ENCODE measurements around the gene KLHL4. TPM values are rescaled to one million over a fixed set of nuclear protein-coding genes. Genes with fewer than 3 reads are reported as not detected.

KLHL4 gene
- total and polyA plus RNA-seq, 10 of the 15 experiments (the other 5 are each of a cell fraction or from before 2014, with no cell fraction given), result 0.03 TPM; not detected in 8

- TF ChIP-seq ZBTB4 (CRISPR knock-in tag; IDR thresholded peaks at IDR 0.05) (no peak), TARDBP (IDR thresholded peaks at IDR 0.05; ENCODE audit: borderline replicate concordance) (no peak), SUZ12 (IDR thresholded peaks at IDR 0.05; ENCODE audit: unreplicated experiment) (no peak), ZBTB33 (IDR thresholded peaks at IDR 0.05) (no peak), EGR1 (IDR thresholded peaks at IDR 0.05; ENCODE audit: borderline replicate concordance in 1 of 2, low read depth in 2 of 2, low read length in 2 of 2) (no peak)
These were observed 10.9 kb downstream of the KLHL4 start (continued) for GRCh38 chrX:87528487-87528886.

GRCh38 chrX:87571964-87572363, 54.4 kb downstream of the KLHL4 start:
- Histone ChIP-seq H3K27ac (ENCODE audit: control insufficient read depth, insufficient read depth) (no peak overlapping the region), H3K36me3 (ENCODE audit: control insufficient read depth in 2 of 2, insufficient read depth in 2 of 2, low read length in 1 of 2) (no peaks in the 10 kb centered on the region), H4K20me1 (ENCODE audit: control insufficient read depth, insufficient read depth) (no peaks in the 10 kb centered on the region), H3K4me3 (no peak overlapping the region), H3K4me1 (ENCODE audit: control insufficient read depth, insufficient read depth, low read length) (no peaks in the 10 kb centered on the region), H3K27me3 (replicated peaks in 1 of 2; ENCODE audit: control insufficient read depth in 2 of 2, insufficient read depth in 2 of 2, low read length in 1 of 2) (no peaks in the 10 kb centered on the region), H3K79me2 (ENCODE audit: control insufficient read depth, insufficient read depth, low read length) (no peaks in the 10 kb centered on the region), H3K4me2 (ENCODE audit: control insufficient read depth, insufficient read depth) (no peak overlapping the region), H2AFZ (ENCODE audit: control insufficient read depth, low read depth, low read length) (no peak overlapping the region), H3K9ac (ENCODE audit: control insufficient read depth, insufficient read depth, low read length) (no peak overlapping the region), H3K9me3 (replicated peaks; ENCODE audit: control insufficient read depth, insufficient read depth, low read length) (no peaks in the 10 kb centered on the region)
- ChIA-PET SMC1A (ENCODE audit: uncharacterized antibody, unreplicated experiment) (interaction anchor here (0.8 kb wide), 1 partner anchor 8 kb away, joined by 3 read pairs; no protein-coding TSS in a partner anchor), POLR2A (no interaction called here), CTCF (interaction anchor here (1.3 kb wide), 1 partner anchor 12 kb away, joined by 4 read pairs; no protein-coding TSS in a partner anchor), RAD21 (ENCODE audit: unreplicated experiment) (no interaction called here)
- in situ Hi-C loops (cut with MboI) (no loop called here), intact Hi-C loops (cut with micrococcal nuclease; ENCODE audit: unreplicated experiment) (no loop called here)
- FAIRE-seq (no peak), ATAC-seq (no peak), DNase-seq (ENCODE audit: low read depth, low spot score) (no peak)
- no TSS peak for BruUV-seq (replicated peaks)
- WGBS (ENCODE audit: insufficient coverage, insufficient replicate concordance, low lambda C conversion rate, missing lambda C conversion rate), result 20% methylated on average over 1 of the region's 1 CpG
- no peak for TF ChIP-seq E2F8 (IDR thresholded peaks at IDR 0.05; ENCODE audit: low read depth, partially characterized antibody)
